ENCODE data around the gene PCNP.
"Not testable (repeated sequence)": the region's sequence is repeated elsewhere in the genome, so short reads cannot be mapped to it uniquely, and the experiment has no call there.

The PCNP gene

GRCh38 chr3:101536266-101536665 lies 37.7 kb upstream of the PCNP start:
- DNase-seq (ENCODE audit: low read depth, low spot score): no peak
- Histone ChIP-seq H3K36me3 (ENCODE audit: control insufficient read depth, insufficient read depth, low read length) (no peaks in the 10 kb centered on the region), H3K27me3 (ENCODE audit: control insufficient read depth, insufficient read depth, low read length) (no peaks in the 10 kb centered on the region), H3K4me1 (ENCODE audit: control insufficient read depth, insufficient read depth, low read length) (no peaks in the 10 kb centered on the region), H3K4me3 (ENCODE audit: low read length) (no peak overlapping the region), H3K9me3 (ENCODE audit: control insufficient read depth, insufficient read depth, low read length) (no peaks in the 10 kb centered on the region), H3K27ac (ENCODE audit: low read length) (no peak overlapping the region)
- no CpG with 5 or more reads among the region's 1 CpG for WGBS (ENCODE audit: insufficient coverage, insufficient read length)

- not testable (repeated sequence) for H3K4me1 ChIP-seq (ENCODE audit: control insufficient read depth, insufficient read depth, low read length); H3K36me3 ChIP-seq (ENCODE audit: control insufficient read depth, insufficient read depth, low read length); DNase-seq (ENCODE audit: low read depth, low spot score); H3K27me3 ChIP-seq (ENCODE audit: control insufficient read depth, insufficient read depth, low read length); H3K9me3 ChIP-seq (ENCODE audit: control insufficient read depth, insufficient read depth, low read length); H3K27ac ChIP-seq (ENCODE audit: low read length); H3K4me3 ChIP-seq (ENCODE audit: low read length)
- WGBS (ENCODE audit: insufficient coverage, insufficient read length): no CpG with 5 or more reads among the region's 1 CpG
These were observed 37.0 kb upstream of the PCNP start for GRCh38 chr3:101536955-101537354.

- Histone ChIP-seq H3K27me3 (ENCODE audit: control insufficient read depth, insufficient read depth, low read length) (no peaks in the 10 kb centered on the region), H3K4me3 (ENCODE audit: low read length) (no peak overlapping the region), H3K27ac (ENCODE audit: low read length) (no peak overlapping the region), H3K9me3 (ENCODE audit: control insufficient read depth, insufficient read depth, low read length) (no peaks in the 10 kb centered on the region), H3K36me3 (ENCODE audit: control insufficient read depth, insufficient read depth, low read length) (no peaks in the 10 kb centered on the region), H3K4me1 (ENCODE audit: control insufficient read depth, insufficient read depth, low read length) (no peaks in the 10 kb centered on the region)
- no peak for DNase-seq (ENCODE audit: low read depth, low spot score)
These were observed 31.0 kb upstream of the PCNP start for GRCh38 chr3:101542957-101543356.

- WGBS (ENCODE audit: insufficient coverage, insufficient read length): no CpG with 5 or more reads among the region's 1 CpG
- Histone ChIP-seq H3K4me3 (ENCODE audit: low read length) (no peak overlapping the region), H3K36me3 (ENCODE audit: control insufficient read depth, insufficient read depth, low read length) (no peaks in the 10 kb centered on the region), H3K27ac (ENCODE audit: low read length) (no peak overlapping the region), H3K27me3 (ENCODE audit: control insufficient read depth, insufficient read depth, low read length) (no peaks in the 10 kb centered on the region), H3K4me1 (ENCODE audit: control insufficient read depth, insufficient read depth, low read length) (no peaks in the 10 kb centered on the region), H3K9me3 (ENCODE audit: control insufficient read depth, insufficient read depth, low read length) (no peaks in the 10 kb centered on the region)
- DNase-seq (ENCODE audit: low read depth, low spot score): no peak
These were observed 29.7 kb upstream of the PCNP start for GRCh38 chr3:101544161-101544850.

GRCh38 chr3:101548527-101549105 lies 25.4 kb upstream of the PCNP start:
- Histone ChIP-seq H3K9me3 (ENCODE audit: control insufficient read depth, insufficient read depth, low read length) (no peaks in the 10 kb centered on the region), H3K4me1 (ENCODE audit: control insufficient read depth, insufficient read depth, low read length) (no peaks in the 10 kb centered on the region), H3K4me3 (ENCODE audit: low read length) (no peak overlapping the region), H3K36me3 (ENCODE audit: control insufficient read depth, insufficient read depth, low read length) (no peaks in the 10 kb centered on the region), H3K27me3 (ENCODE audit: control insufficient read depth, insufficient read depth, low read length) (no peaks in the 10 kb centered on the region), H3K27ac (ENCODE audit: low read length) (no peak overlapping the region)
- DNase-seq (ENCODE audit: low read depth, low spot score): no peak
- WGBS (ENCODE audit: insufficient coverage, insufficient read length): no CpG with 5 or more reads among the region's 2 CpGs

GRCh38 chr3:101549473-101549872 lies 24.5 kb upstream of the PCNP start:
- H3K36me3 ChIP-seq (ENCODE audit: control insufficient read depth, insufficient read depth, low read length): no peaks in the 10 kb centered on the region
- no peak for DNase-seq (ENCODE audit: low read depth, low spot score)
- H3K9me3 ChIP-seq (ENCODE audit: control insufficient read depth, insufficient read depth, low read length): no peaks in the 10 kb centered on the region
- no peak overlapping the region for H3K4me3 ChIP-seq (ENCODE audit: low read length)
- WGBS (ENCODE audit: insufficient coverage, insufficient read length): no CpG with 5 or more reads among the region's 1 CpG
- H3K27me3 ChIP-seq (ENCODE audit: control insufficient read depth, insufficient read depth, low read length): no peaks in the 10 kb centered on the region
- no peaks in the 10 kb centered on the region for H3K4me1 ChIP-seq (ENCODE audit: control insufficient read depth, insufficient read depth, low read length)
- H3K27ac ChIP-seq (ENCODE audit: low read length): no peak overlapping the region

GRCh38 chr3:101551359-101552081 lies 22.5 kb upstream of the PCNP start:
- not testable (repeated sequence) for H3K9me3 ChIP-seq (ENCODE audit: control insufficient read depth, insufficient read depth, low read length); H3K4me1 ChIP-seq (ENCODE audit: control insufficient read depth, insufficient read depth, low read length); H3K36me3 ChIP-seq (ENCODE audit: control insufficient read depth, insufficient read depth, low read length); H3K27ac ChIP-seq (ENCODE audit: low read length); H3K27me3 ChIP-seq (ENCODE audit: control insufficient read depth, insufficient read depth, low read length); H3K4me3 ChIP-seq (ENCODE audit: low read length); DNase-seq (ENCODE audit: low read depth, low spot score)
- no CpG with 5 or more reads among the region's 50 CpGs for WGBS (ENCODE audit: insufficient coverage, insufficient read length)

GRCh38 chr3:101553381-101553780 lies 20.6 kb upstream of the PCNP start:
- no CpG with 5 or more reads among the region's 5 CpGs for WGBS (ENCODE audit: insufficient coverage, insufficient read length)
- not testable (repeated sequence) for H3K27ac ChIP-seq (ENCODE audit: low read length); DNase-seq (ENCODE audit: low read depth, low spot score); H3K4me3 ChIP-seq (ENCODE audit: low read length); H3K4me1 ChIP-seq (ENCODE audit: control insufficient read depth, insufficient read depth, low read length); H3K9me3 ChIP-seq (ENCODE audit: control insufficient read depth, insufficient read depth, low read length); H3K36me3 ChIP-seq (ENCODE audit: control insufficient read depth, insufficient read depth, low read length); H3K27me3 ChIP-seq (ENCODE audit: control insufficient read depth, insufficient read depth, low read length)

- H3K36me3 ChIP-seq (ENCODE audit: control insufficient read depth, insufficient read depth, low read length): no peaks in the 10 kb centered on the region
- H3K27ac ChIP-seq (ENCODE audit: low read length): no peak overlapping the region
These were observed 17.9 kb upstream of the PCNP start for GRCh38 chr3:101556064-101556463.

GRCh38 chr3:101561630-101562328 lies 12.2 kb upstream of the PCNP start, which contains the start of gene TRMT10C:
TRMT10C (plus strand) TSS chr3:101561868; CDS start chr3:101564782, 2,914 bp downstream.
- no peaks in the 10 kb centered on the region for H3K27me3 ChIP-seq (ENCODE audit: control insufficient read depth, insufficient read depth, low read length)
- H3K4me3 ChIP-seq (ENCODE audit: low read length): peak within 1 kb of the TSS; percentile 93
- H3K36me3 ChIP-seq (ENCODE audit: control insufficient read depth, insufficient read depth, low read length): no peaks in the 10 kb centered on the region; the same call in 1 of the 2 replicates
- no peak within 1 kb of the TSS for H3K27ac ChIP-seq (ENCODE audit: low read length)
- peak; percentile 84 for DNase-seq (ENCODE audit: low read depth, low spot score)
- no peaks in the 10 kb centered on the region; the same call in 1 of the 2 replicates for H3K4me1 ChIP-seq (ENCODE audit: control insufficient read depth, insufficient read depth, low read length)
- H3K9me3 ChIP-seq (ENCODE audit: control insufficient read depth, insufficient read depth, low read length): no peaks in the 10 kb centered on the region
- WGBS (ENCODE audit: insufficient coverage, insufficient read length): no CpG with 5 or more reads among the region's 35 CpGs

More at GRCh38 chr3:101556064-101556463, 17.9 kb upstream of the PCNP start:
- WGBS (ENCODE audit: insufficient coverage, insufficient read length): no CpG with 5 or more reads among the region's 3 CpGs
- DNase-seq (ENCODE audit: low read depth, low spot score): peak; percentile 22
- no peaks in the 10 kb centered on the region for H3K27me3 ChIP-seq (ENCODE audit: control insufficient read depth, insufficient read depth, low read length)
- no peak overlapping the region for H3K4me3 ChIP-seq (ENCODE audit: low read length)
- no peaks in the 10 kb centered on the region for H3K4me1 ChIP-seq (ENCODE audit: control insufficient read depth, insufficient read depth, low read length)
- H3K9me3 ChIP-seq (ENCODE audit: control insufficient read depth, insufficient read depth, low read length): no peaks in the 10 kb centered on the region

All from iPS DF 6.9 (cell line).